GM18867 (cell line): Measurements from ENCODE around the gene SLC28A3.

Source experiments
- ATAC-seq: cut with Tn5 transposase; IDR thresholded peaks from one replicate; pipeline ENCODE4 v1.9.1; 2021; ENCODE audit warnings: mild to moderate bottlenecking, moderate library complexity; ENCODE audit not compliant: unreplicated experiment

The SLC28A3 gene

GRCh38 chr9:84303061-84303460, 37.5 kb downstream of the SLC28A3 start:
- ATAC-seq, result no peak

- ATAC-seq, result no peak
These were observed 38.7 kb downstream of the SLC28A3 start for GRCh38 chr9:84301851-84302250.

GRCh38 chr9:84300271-84300670, 40.3 kb downstream of the SLC28A3 start:
- ATAC-seq, result no peak

- no peak for ATAC-seq
These were observed 43.3 kb downstream of the SLC28A3 start for GRCh38 chr9:84297162-84297821.

- ATAC-seq, result peak; percentile 49
These were observed 44.3 kb downstream of the SLC28A3 start for GRCh38 chr9:84296146-84296843.

GRCh38 chr9:84294241-84294950, 46.2 kb downstream of the SLC28A3 start:
- no peak for ATAC-seq

GRCh38 chr9:84293001-84293798, 47.4 kb downstream of the SLC28A3 start:
- peak; percentile 61 for ATAC-seq

GRCh38 chr9:84285381-84285780, 55.2 kb downstream of the SLC28A3 start:
- peak; percentile 66 for ATAC-seq

- ATAC-seq, result no peak
These were observed 56.6 kb downstream of the SLC28A3 start for GRCh38 chr9:84283946-84284345.

- no peak for ATAC-seq
These were observed 62.4 kb downstream of the SLC28A3 start for GRCh38 chr9:84278130-84278529.

GRCh38 chr9:84277646-84278045, 62.9 kb downstream of the SLC28A3 start:
- no peak for ATAC-seq

- ATAC-seq, result no peak
These were observed 63.8 kb downstream of the SLC28A3 start for GRCh38 chr9:84276741-84277140.

- ATAC-seq, result no peak
These were observed 68.5 kb downstream of the SLC28A3 start for GRCh38 chr9:84271921-84272556.

- ATAC-seq, result peak; percentile 80
These were observed 69.0 kb downstream of the SLC28A3 start for GRCh38 chr9:84271531-84271900.

- peak; percentile 12 for ATAC-seq
These were observed 69.6 kb downstream of the SLC28A3 start for GRCh38 chr9:84270847-84271530.

GRCh38 chr9:84266087-84266561, 74.4 kb downstream of the SLC28A3 start:
- no peak for ATAC-seq

- ATAC-seq, result no peak
These were observed 76.1 kb downstream of the SLC28A3 start for GRCh38 chr9:84264307-84265029.

GRCh38 chr9:84261070-84261746, 79.3 kb downstream of the SLC28A3 start:
- ATAC-seq, result peak; percentile 90

GRCh38 chr9:84258371-84258770, 82.2 kb downstream of the SLC28A3 start:
- ATAC-seq, result no peak
